Lung microvascular endothelial cell (primary cell): ENCODE measurements around the gene UCHL1. TPM values are rescaled to one million over a fixed set of nuclear protein-coding genes. Genes with fewer than 3 reads are reported as not detected.

ENCODE experiments used
- DNase-seq, 2 donors: peaks; one replicate each; pipeline versions ENCODE4 v3.0.0 to v3.0.0-alpha.2; 2010; ENCODE audit warnings: low read depth in 2 of 2
- total RNA-seq: library from RNA; depleted of rRNA; stranded (reverse); fragments of >200 nt; gene quantifications from 2 replicates; pipeline ENCODE4 v1.2.1, GENCODE V29; 2014

The UCHL1 gene
- total RNA-seq: 11.7 and 40.3 TPM in 2 replicates

DNA sequence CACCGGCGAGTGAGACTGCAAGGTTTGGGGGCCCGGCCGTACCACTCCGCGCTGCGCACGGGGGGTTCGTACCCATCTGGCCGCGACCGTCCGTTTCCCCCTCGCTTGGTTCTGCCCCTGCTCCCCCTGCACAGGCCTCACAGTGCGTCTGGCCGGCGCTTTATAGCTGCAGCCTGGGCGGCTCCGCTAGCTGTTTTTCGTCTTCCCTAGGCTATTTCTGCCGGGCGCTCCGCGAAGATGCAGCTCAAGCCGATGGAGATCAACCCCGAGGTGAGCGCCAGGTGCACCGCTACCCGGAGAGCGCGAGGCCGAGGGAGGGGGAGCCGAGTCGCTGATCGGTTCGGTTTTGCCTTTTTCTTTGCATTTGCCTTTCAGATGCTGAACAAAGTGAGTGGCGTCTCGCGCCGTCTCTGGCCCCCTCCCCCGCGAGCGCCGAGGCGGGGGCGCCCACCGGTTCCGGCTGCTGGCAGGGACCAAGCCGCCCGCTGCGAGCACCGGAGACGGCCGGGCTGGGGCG, at the start of gene UCHL1:
Gene UCHL1, plus strand, starts transcription at position 189 of the 517 bp plus-strand sequence. Its CDS starts 49 bp downstream, at position 238.
- peak; percentile 24 to 50 for DNase-seq

DNA sequence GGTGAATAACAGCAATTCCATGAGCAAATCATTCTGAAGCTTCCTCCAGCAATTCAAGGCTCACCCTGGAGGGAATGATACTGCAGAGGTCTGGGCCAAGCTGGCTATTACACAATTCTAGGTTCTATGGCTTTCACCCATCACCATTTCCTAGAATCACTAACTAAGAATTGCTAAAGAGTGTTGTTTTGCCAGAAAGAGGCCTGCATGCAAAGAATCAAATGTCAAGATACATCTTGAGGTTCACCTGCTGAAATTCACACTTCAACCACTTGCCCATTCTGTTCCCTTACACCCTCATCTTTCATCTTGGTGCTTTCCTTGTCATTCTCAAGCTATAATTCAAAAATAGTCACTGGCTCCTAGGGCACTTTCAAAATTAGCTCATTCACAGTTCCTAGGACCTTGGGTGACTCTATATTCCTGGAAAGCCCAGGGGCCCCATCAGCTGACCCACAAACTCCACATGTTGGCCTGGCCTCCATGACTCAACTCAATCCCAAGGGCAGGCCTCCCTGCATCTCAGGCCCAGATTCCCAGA, 49.4 kb upstream of the UCHL1 start:
- no peak for DNase-seq

DNA sequence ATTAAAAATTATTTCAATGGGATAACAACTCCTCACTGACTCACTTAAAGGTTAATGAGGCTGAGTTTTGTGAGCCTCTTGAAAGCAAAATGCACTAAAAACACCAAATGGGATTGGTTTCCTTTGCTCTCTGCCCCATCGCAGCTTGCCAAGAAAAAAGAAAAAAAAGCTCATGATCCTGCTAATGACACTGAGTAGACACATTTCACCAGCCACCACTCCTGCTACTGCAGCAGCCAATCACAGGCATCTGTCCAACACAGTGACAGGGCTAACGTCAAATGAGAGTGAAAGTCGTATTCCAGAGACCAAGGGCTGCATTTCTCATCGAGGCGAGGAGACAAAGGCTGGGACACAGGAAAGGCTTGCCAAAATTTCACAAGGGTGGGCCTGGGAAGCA, 47.5 kb upstream of the UCHL1 start:
- no peak for DNase-seq

GRCh38 chr4:41209901-41210300, 46.8 kb upstream of the UCHL1 start:
- no peak for DNase-seq

DNA sequence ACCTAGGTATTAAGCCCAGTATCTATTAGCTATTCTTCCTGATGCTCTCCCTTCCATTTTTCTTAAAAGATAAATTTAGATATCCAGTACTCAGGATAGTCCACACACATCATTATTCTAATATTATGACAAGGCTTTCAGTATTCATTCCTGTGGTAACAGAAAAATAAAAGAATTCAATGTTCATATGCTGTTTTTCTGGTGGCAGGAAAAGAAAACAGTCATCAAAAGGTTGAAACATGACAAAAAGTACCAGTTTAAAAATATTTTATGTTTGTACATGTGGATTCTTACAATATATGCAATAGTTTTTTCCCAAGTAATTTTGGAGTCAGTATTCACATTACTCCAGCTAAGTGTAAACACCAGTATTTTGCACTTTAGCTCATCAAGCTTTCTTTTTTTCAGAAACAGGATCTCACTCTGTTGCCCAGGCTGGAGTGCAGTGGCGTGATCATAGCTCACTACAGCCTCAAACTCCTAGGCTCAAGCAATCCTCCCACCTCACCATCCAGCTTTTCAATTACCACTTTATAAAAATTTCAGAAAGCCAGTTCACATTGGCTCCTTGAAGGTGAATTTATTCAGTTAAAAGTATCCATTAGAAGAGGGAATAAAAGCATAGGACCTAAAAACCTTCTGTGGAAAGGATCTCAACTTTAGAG, 44.6 kb upstream of the UCHL1 start:
- DNase-seq: no peak

DNA sequence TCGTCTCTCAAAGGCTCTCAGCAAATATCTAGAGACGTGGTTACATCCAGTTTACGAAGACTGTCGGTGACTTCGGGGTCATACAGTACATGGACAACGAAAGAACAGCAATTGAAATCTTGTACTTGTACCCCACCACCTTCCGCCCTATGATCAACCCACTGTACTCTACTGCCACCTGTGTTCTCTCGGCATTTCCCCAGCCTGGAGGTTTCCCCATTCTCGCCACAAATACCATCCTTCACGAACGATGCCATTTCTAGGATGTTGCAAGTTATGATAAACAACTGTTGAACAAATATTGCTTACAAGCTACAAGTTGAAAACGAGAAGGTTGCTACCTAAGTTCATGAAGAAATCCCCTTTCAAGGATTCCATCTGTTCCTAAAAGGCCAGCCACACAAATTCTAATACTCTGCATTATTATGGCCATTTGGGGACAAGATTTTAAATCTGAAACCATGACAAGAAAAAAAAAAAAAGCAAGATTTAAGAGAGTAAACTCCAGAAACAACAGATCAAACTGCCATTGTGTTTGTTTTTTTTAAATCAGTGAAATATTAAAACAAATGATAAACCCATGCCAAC, 44.0 kb upstream of the UCHL1 start:
- DNase-seq: peak; percentile 70 to 88

DNA sequence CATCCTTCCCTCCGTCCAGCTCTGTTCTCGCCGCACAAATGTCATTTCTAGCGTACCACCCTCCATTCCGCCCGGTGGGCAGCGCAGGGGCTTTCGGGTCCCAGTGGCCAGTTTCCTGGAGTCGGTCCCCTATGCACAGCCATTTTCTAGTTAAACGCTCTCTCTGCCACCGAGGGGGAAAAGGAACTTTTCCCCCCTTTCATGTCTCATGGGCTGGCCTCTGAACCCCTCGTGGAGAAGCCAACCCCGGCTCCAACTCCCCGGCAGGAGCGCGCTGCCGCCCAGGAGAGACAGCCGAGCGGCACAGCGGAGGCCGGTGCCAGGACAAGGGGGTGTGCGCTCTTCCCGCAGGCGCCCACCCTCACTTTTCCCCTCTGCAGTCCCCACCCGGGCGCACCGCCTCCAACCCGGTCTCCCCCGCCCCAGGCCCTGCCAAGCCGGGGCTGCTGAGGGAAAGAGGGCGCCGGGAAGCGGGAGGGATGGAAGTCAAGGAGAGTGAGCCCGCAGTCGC, 43.0 kb upstream of the UCHL1 start:
- DNase-seq: peak; percentile 28 to 36

DNA sequence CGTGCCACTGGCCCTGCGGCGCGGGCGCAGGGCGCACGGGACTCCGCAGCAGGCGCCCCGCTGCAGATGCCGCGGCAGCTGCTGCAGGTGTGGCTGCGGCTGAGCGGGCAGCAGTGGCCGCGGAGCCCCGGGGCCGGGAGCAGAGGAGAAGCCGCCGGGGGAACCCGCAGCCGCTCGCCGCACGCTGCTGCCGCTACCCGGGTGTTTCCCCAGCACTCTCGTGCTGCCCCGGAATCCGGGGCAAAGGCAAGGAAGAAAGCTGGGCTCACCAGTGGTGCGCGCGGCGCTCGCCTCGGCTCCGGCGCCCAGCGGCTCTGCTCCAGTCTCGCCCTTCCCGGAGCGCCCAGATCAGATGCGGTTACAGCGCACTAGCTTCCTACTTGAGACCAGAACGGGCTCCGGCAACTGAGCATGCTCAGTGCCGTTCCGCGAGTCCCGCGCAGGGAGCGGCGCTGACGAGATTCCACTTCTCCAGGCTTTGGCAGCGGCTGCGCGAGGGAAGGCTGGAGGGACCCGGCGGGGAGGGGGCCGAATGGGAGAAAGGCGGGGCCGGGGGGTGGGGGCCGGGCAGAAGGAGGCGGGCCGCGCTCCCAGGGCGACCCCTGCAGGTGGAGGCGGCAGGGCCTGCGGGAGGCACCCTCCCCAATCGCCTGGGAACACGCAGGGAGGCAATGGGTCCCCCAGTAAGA, 42.4 kb upstream of the UCHL1 start, which contains the start of gene APBB2:
Gene APBB2, minus strand, starts transcription at position 407 of the 689 bp plus-strand sequence. CDS start 181,288 bp downstream, outside the sequence.
- DNase-seq: peak; percentile 97 to 98

DNA sequence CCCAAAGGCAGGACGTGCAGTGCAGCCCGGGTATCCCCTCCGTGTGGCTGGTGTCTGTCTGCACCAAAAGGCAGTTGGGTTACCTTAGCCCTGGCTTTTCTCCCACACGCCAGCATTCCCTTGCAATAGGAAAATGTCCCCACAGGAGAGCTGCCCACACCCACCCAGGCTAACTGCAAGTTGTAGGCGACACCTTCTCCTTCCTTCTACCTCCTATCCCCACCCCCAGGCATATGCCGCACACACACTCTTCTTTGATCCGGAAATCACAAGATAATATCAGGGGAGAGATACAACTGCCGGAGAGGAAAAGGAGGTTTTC, 41.9 kb upstream of the UCHL1 start:
- no peak for DNase-seq

- DNase-seq: no peak
Measured at GRCh38 chr4:41215155-41215554, 41.6 kb upstream of the UCHL1 start.

DNA sequence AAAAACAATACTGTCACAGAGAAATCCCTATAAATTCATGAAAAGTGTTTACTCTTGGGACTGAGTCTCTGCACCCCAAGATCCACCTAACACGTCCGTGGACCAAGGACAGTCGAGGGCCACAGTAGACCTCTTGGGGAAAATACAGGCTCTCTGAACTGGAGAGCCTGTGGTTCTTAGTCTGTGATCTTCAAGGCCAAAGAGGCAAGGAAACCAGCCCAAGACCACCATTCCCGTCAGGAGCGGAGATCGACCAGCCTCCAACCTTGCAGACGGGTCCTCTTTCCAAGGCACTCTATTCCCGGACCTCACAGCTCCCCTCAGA, 40.8 kb upstream of the UCHL1 start:
- no peak for DNase-seq

- DNase-seq: peak; percentile 68 to 82
Measured at GRCh38 chr4:41216294-41217019, 40.3 kb upstream of the UCHL1 start.

DNA sequence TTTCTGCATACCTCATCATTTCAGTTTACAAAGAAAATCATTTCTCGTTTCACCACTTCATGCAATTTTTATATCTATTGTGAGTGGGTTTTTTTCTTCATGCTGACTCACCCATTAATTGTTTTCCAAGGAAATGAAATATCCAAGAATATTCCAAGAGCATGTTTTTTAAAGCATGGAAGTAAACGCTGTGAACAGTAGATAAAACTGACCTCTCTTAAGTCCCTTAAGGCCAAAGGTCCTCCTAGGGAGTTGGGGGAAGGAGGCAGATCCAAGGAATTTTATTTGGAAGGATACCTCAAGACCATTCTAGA, 39.8 kb upstream of the UCHL1 start:
- no peak for DNase-seq

DNA sequence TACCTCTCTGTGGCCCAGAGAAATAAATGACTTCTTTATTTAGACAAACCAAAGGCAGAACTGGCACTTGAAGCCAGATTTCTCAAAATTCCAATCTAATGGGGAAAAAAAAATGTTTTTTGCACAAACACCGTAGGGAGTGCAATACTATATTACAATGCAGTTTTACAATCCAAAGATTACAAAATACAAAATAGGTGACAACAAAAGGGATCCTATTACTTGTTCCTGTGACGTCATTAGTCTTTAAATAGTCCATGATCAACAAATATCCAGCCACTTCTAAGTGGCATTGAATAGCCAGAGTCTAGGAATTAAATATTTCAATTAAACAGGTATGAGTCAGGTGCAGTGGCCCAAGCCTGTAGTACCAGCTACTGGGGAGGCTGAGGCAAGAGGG, 39.4 kb upstream of the UCHL1 start:
- no peak for DNase-seq

- DNase-seq: no peak
Measured at GRCh38 chr4:41218703-41219102, 38.0 kb upstream of the UCHL1 start.

GRCh38 chr4:41219421-41219950, 37.2 kb upstream of the UCHL1 start:
- no peak for DNase-seq

DNA sequence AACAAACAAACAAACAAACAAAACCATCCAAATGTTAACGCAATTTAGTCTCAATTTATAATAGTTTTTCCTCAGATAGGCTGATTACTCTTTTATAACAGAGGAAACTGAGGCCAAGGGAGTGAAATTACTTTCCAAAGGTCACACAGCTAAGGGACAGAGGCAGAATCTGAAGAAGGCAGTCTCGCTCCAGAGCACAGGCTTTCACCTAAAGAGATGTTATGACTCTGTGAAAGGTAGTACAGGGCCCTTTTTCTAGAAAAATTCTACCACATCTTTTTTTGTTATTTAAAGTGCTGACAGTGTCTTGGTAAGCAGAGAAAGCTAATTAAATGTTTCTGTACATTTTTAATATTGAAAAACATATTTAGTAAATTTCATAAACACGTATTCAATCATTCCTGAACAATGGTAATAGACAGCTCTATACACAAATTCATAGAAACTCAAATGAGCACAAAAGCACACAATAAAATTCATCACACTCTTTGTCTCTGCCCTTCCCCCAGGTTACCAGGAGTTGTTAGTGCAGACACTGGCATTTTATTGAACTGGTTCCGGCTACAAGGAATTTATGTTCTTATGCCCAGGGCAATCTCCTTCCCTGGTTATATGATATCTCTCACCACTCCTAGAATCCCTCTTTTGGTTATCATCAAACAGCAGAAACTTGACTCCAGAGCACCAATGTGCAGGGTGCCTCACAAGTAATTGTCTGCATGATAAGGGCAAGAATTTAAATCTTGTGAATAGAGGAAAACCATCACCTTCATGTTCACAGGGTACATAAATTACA, 34.7 kb upstream of the UCHL1 start:
- no peak for DNase-seq

- DNase-seq: no peak
Measured at GRCh38 chr4:41227902-41228301, 28.8 kb upstream of the UCHL1 start.

DNA sequence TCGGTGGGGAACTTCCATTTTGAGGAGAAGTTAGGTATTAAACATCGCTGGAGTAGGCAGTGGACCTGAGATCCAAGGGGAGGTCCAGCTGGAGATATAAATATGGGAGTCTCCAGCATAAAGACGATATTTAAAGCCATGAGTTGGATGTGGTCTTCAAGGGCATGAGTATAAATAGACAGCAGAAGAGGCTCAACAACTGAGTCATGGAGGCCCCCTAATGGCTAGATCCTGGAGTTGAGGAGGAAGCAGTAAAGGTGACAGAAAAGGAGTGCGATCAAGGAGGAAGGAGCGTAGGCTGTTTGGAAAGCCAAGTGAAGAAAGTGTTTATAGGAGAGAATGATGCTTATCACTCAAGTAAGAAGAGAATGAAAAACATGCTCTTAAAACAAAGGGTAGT, 24.3 kb upstream of the UCHL1 start:
- peak in 1 of 2 donors; percentile 48 for DNase-seq

GRCh38 chr4:41232856-41233255, 23.9 kb upstream of the UCHL1 start:
- no peak for DNase-seq

DNA sequence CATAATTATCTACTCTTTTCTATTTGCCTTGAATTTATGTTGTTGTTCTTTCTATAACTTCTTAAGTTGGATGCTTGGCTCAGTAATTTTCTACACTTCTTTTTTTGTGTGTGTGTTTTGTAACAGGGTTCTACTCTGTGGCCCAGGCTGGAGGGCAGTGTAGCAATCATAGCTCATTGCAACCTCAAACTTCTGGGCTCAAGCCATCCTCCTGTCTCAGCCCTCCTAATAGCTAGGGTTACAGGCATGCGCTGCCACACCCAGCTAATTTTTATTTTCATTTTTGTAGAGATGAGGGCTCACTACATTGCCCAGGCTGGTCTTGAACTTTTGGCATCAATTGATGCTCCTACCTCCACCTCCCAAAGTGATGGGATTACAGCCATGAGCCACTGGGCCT, 20.7 kb upstream of the UCHL1 start:
- no peak for DNase-seq
